ENCODE results near the gene GFRA4.

GFRA4 gene

GRCh38 chr20:3652221-3652620, 11.0 kb downstream of the GFRA4 start:
- no peak overlapping the region for H2BK5ac ChIP-seq (ENCODE audit: low read depth, low read length, poor library complexity)
- H3K18ac ChIP-seq (ENCODE audit: low read length) = no peak overlapping the region
- no peaks in the 10 kb centered on the region for H3K79me1 ChIP-seq (ENCODE audit: low read length)
- H4K91ac ChIP-seq (ENCODE audit: low read depth, low read length) = no peak overlapping the region
- no peaks in the 10 kb centered on the region for H3K27me3 ChIP-seq (ENCODE audit: insufficient read depth, low read length)
- no CpG with 5 or more reads among the region's 9 CpGs for WGBS (ENCODE audit: extremely low coverage, insufficient coverage, insufficient read length)
- no peak overlapping the region for H3K9ac ChIP-seq (ENCODE audit: low read length)
- no peaks in the 10 kb centered on the region for H3K36me3 ChIP-seq (ENCODE audit: control insufficient read depth in 1 of 2, insufficient read depth in 2 of 2, low read length in 2 of 2)
- H3K4ac ChIP-seq (ENCODE audit: low read depth, low read length) = no peak overlapping the region
- H2AFZ ChIP-seq (ENCODE audit: insufficient read depth, low read length, poor library complexity) = no peak overlapping the region
- DNase-seq = no peak
- H2AK5ac ChIP-seq (ENCODE audit: low read length) = no peak overlapping the region
- H3K9me3 ChIP-seq (ENCODE audit: insufficient read depth, low read depth, low read length) = no peaks in the 10 kb centered on the region
- no peak overlapping the region for H3K14ac ChIP-seq (ENCODE audit: low read length)
- H3K4me2 ChIP-seq (ENCODE audit: low read length) = no peak overlapping the region
- H3K4me1 ChIP-seq (ENCODE audit: control insufficient read depth in 1 of 2, insufficient read depth in 2 of 2, low read length in 2 of 2) = peaks cover 0 to 4% of the 10 kb centered on the region in 2 experiments
- H4K8ac ChIP-seq (ENCODE audit: low read depth, low read length) = no peak overlapping the region
- no peak overlapping the region for H3K4me3 ChIP-seq (ENCODE audit: low read depth, low read length)
- no peak overlapping the region for H4K12ac ChIP-seq (ENCODE audit: low read depth, low read length)
- no peaks in the 10 kb centered on the region for H3K79me2 ChIP-seq (ENCODE audit: control insufficient read depth, insufficient read depth, low read length, poor library complexity)
- H2BK12ac ChIP-seq (ENCODE audit: low read length) = no peak overlapping the region
- no peak overlapping the region for H3K27ac ChIP-seq (ENCODE audit: low read depth, low read length)
- no peak overlapping the region for H3K23ac ChIP-seq (ENCODE audit: low read length)
- no peak overlapping the region for H2BK120ac ChIP-seq (ENCODE audit: insufficient read depth, low read length, poor library complexity)

GRCh38 chr20:3651204-3651962, 11.8 kb downstream of the GFRA4 start:
- no peak for DNase-seq
- Histone ChIP-seq H4K8ac (ENCODE audit: low read depth, low read length) (no peak overlapping the region), H4K12ac (ENCODE audit: low read depth, low read length) (no peak overlapping the region), H3K14ac (ENCODE audit: low read length) (no peak overlapping the region), H4K91ac (ENCODE audit: low read depth, low read length) (no peak overlapping the region), H3K79me2 (ENCODE audit: control insufficient read depth, insufficient read depth, low read length, poor library complexity) (no peaks in the 10 kb centered on the region), H2BK120ac (ENCODE audit: insufficient read depth, low read length, poor library complexity) (no peak overlapping the region), H3K4me3 (ENCODE audit: low read depth, low read length) (no peak overlapping the region), H3K4me2 (ENCODE audit: low read length) (no peak overlapping the region), H2BK5ac (ENCODE audit: low read depth, low read length, poor library complexity) (no peak overlapping the region), H3K4me1 (ENCODE audit: control insufficient read depth in 1 of 2, insufficient read depth in 2 of 2, low read length in 2 of 2) (peaks cover 0 to 4% of the 10 kb centered on the region in 2 experiments), H3K27me3 (ENCODE audit: insufficient read depth, low read length) (no peaks in the 10 kb centered on the region), H3K27ac (ENCODE audit: low read depth, low read length) (no peak overlapping the region), H3K9ac (ENCODE audit: low read length) (no peak overlapping the region), H3K36me3 (ENCODE audit: control insufficient read depth in 1 of 2, insufficient read depth in 2 of 2, low read length in 2 of 2) (peaks cover 0 to 2% of the 10 kb centered on the region in 2 experiments), H2BK12ac (ENCODE audit: low read length) (no peak overlapping the region), H3K9me3 (ENCODE audit: insufficient read depth, low read depth, low read length) (no peaks in the 10 kb centered on the region), H3K79me1 (ENCODE audit: low read length) (no peaks in the 10 kb centered on the region), H2AFZ (ENCODE audit: insufficient read depth, low read length, poor library complexity) (no peak overlapping the region), H3K23ac (ENCODE audit: low read length) (no peak overlapping the region), H3K18ac (ENCODE audit: low read length) (no peak overlapping the region), H3K4ac (ENCODE audit: low read depth, low read length) (no peak overlapping the region), H2AK5ac (ENCODE audit: low read length) (no peak overlapping the region)
- no CpG with 5 or more reads among the region's 9 CpGs for WGBS (ENCODE audit: extremely low coverage, insufficient coverage, insufficient read length)

- no peak overlapping the region for H3K4me2 ChIP-seq (ENCODE audit: low read length)
- H4K91ac ChIP-seq (ENCODE audit: low read depth, low read length) = no peak overlapping the region
- no peaks in the 10 kb centered on the region for H3K9me3 ChIP-seq (ENCODE audit: insufficient read depth, low read depth, low read length)
- no peaks in the 10 kb centered on the region for H3K79me1 ChIP-seq (ENCODE audit: low read length)
- H3K4me3 ChIP-seq (ENCODE audit: low read depth, low read length) = no peak overlapping the region
- peaks cover 0 to 2% of the 10 kb centered on the region in 2 experiments for H3K4me1 ChIP-seq (ENCODE audit: control insufficient read depth in 1 of 2, insufficient read depth in 2 of 2, low read length in 2 of 2)
- DNase-seq = no peak
- H3K23ac ChIP-seq (ENCODE audit: low read length) = no peak overlapping the region
- H2AK5ac ChIP-seq (ENCODE audit: low read length) = no peak overlapping the region
- no peak overlapping the region for H3K27ac ChIP-seq (ENCODE audit: low read depth, low read length)
- H3K14ac ChIP-seq (ENCODE audit: low read length) = no peak overlapping the region
- no peaks in the 10 kb centered on the region for H3K27me3 ChIP-seq (ENCODE audit: insufficient read depth, low read length)
- no peak overlapping the region for H3K4ac ChIP-seq (ENCODE audit: low read depth, low read length)
- no peak overlapping the region for H3K18ac ChIP-seq (ENCODE audit: low read length)
- no peak overlapping the region for H2BK120ac ChIP-seq (ENCODE audit: insufficient read depth, low read length, poor library complexity)
- no peak overlapping the region for H4K12ac ChIP-seq (ENCODE audit: low read depth, low read length)
- H3K36me3 ChIP-seq (ENCODE audit: control insufficient read depth in 1 of 2, insufficient read depth in 2 of 2, low read length in 2 of 2) = peaks cover 0 to 13% of the 10 kb centered on the region in 2 experiments
- H4K8ac ChIP-seq (ENCODE audit: low read depth, low read length) = no peak overlapping the region
- no peak overlapping the region for H2AFZ ChIP-seq (ENCODE audit: insufficient read depth, low read length, poor library complexity)
- no peak overlapping the region for H2BK12ac ChIP-seq (ENCODE audit: low read length)
- H2BK5ac ChIP-seq (ENCODE audit: low read depth, low read length, poor library complexity) = no peak overlapping the region
- no CpG with 5 or more reads among the region's 9 CpGs for WGBS (ENCODE audit: extremely low coverage, insufficient coverage, insufficient read length)
- no peak overlapping the region for H3K9ac ChIP-seq (ENCODE audit: low read length)
- no peaks in the 10 kb centered on the region for H3K79me2 ChIP-seq (ENCODE audit: control insufficient read depth, insufficient read depth, low read length, poor library complexity)
These were observed 14.2 kb downstream of the GFRA4 start for GRCh38 chr20:3648951-3649350.

- no peak overlapping the region for H3K4ac ChIP-seq (ENCODE audit: low read depth, low read length)
- no peak overlapping the region for H2BK12ac ChIP-seq (ENCODE audit: low read length)
- no peak overlapping the region for H3K4me2 ChIP-seq (ENCODE audit: low read length)
- no peak overlapping the region for H3K23ac ChIP-seq (ENCODE audit: low read length)
- no peak overlapping the region for H2AFZ ChIP-seq (ENCODE audit: insufficient read depth, low read length, poor library complexity)
- H3K4me3 ChIP-seq (ENCODE audit: low read depth, low read length) = no peak overlapping the region
- no peaks in the 10 kb centered on the region for H3K9me3 ChIP-seq (ENCODE audit: insufficient read depth, low read depth, low read length)
- no peaks in the 10 kb centered on the region for H3K79me1 ChIP-seq (ENCODE audit: low read length)
- H3K18ac ChIP-seq (ENCODE audit: low read length) = no peak overlapping the region
- no peaks in the 10 kb centered on the region for H3K27me3 ChIP-seq (ENCODE audit: insufficient read depth, low read length)
- no peak overlapping the region for H4K8ac ChIP-seq (ENCODE audit: low read depth, low read length)
- peaks cover 0 to 14% of the 10 kb centered on the region in 2 experiments for H3K36me3 ChIP-seq (ENCODE audit: control insufficient read depth in 1 of 2, insufficient read depth in 2 of 2, low read length in 2 of 2)
- DNase-seq = no peak
- no peak overlapping the region for H4K91ac ChIP-seq (ENCODE audit: low read depth, low read length)
- no peak overlapping the region for H4K12ac ChIP-seq (ENCODE audit: low read depth, low read length)
- no peak overlapping the region for H3K9ac ChIP-seq (ENCODE audit: low read length)
- no peak overlapping the region for H2BK120ac ChIP-seq (ENCODE audit: insufficient read depth, low read length, poor library complexity)
- H3K14ac ChIP-seq (ENCODE audit: low read length) = no peak overlapping the region
- no peak overlapping the region for H2BK5ac ChIP-seq (ENCODE audit: low read depth, low read length, poor library complexity)
- H3K79me2 ChIP-seq (ENCODE audit: control insufficient read depth, insufficient read depth, low read length, poor library complexity) = no peaks in the 10 kb centered on the region
- no peak overlapping the region for H3K27ac ChIP-seq (ENCODE audit: low read depth, low read length)
- no peak overlapping the region for H2AK5ac ChIP-seq (ENCODE audit: low read length)
- no peaks in the 10 kb centered on the region for H3K4me1 ChIP-seq (ENCODE audit: control insufficient read depth in 1 of 2, insufficient read depth in 2 of 2, low read length in 2 of 2)
These were observed 15.7 kb downstream of the GFRA4 start for GRCh38 chr20:3647473-3647872.
